A673 (cell line): ENCODE results near the gene TTC33. TPM values are rescaled to one million over a fixed set of nuclear protein-coding genes. Genes with fewer than 3 reads are reported as not detected.

ENCODE experiments used
- BruUV-seq: library from RNA; stranded (reverse); fragments of 400-500 nt; replicated peaks from 2 replicates; lab custom pipeline; 2021; lab: Mats Ljungman, UMichigan
- CTCF ChIA-PET: fragments of 300-600 bp; sonication (Branson Sonifier 250); formaldehyde crosslinking; loops from one replicate; lab custom pipeline; 2022; ENCODE audit warnings: antibody characterized with exemption; lab: Charles Lee
- POLR2A ChIA-PET: fragments of 300-600 bp; sonication (Branson Sonifier 250); formaldehyde crosslinking; loops from one replicate; lab custom pipeline; 2022; ENCODE audit warnings: antibody characterized with exemption; ENCODE audit not compliant: low non-redundant PET; lab: Charles Lee
- DNase-seq: peaks from one replicate; pipeline ENCODE4 v3.0.0-alpha.2; 2015; ENCODE audit warnings: low spot score
- H3K27ac ChIP-seq: fragments of 200-600 bp; sonication (generic); 2 replicates; pipeline ENCODE4 v1.5.1; 2016; ENCODE audit warnings: mixed run types, low read depth, mild to moderate bottlenecking, mixed read lengths, antibody characterized with exemption, low read length; ENCODE audit not compliant: poor library complexity, severe bottlenecking
- H3K27me3 ChIP-seq: fragments of 200-600 bp; sonication (generic); replicated peaks from 2 replicates; pipeline ENCODE4 v1.6.1; 2017; ENCODE audit warnings: mixed run types, low read depth, mild to moderate bottlenecking, mixed read lengths, antibody characterized with exemption, low read length; ENCODE audit not compliant: insufficient read depth, poor library complexity
- H3K36me3 ChIP-seq: fragments of 200-600 bp; sonication (generic); 2 replicates; pipeline ENCODE4 v1.6.1; 2016; ENCODE audit warnings: mixed run types, mild to moderate bottlenecking, mixed read lengths, antibody characterized with exemption, low read length; ENCODE audit not compliant: insufficient read depth, poor library complexity, severe bottlenecking
- H3K4me1 ChIP-seq: fragments of 200-600 bp; sonication (generic); 2 replicates; pipeline ENCODE4 v1.6.1; 2017; ENCODE audit warnings: mixed run types, mild to moderate bottlenecking, mixed read lengths, antibody characterized with exemption, low read length; ENCODE audit not compliant: insufficient read depth, poor library complexity, severe bottlenecking
- H3K4me3 ChIP-seq: fragments of 200-600 bp; sonication (generic); 2 replicates; pipeline ENCODE4 v1.5.1; 2016; ENCODE audit warnings: low read depth, mixed run types, mild to moderate bottlenecking, mixed read lengths, low read length; ENCODE audit not compliant: poor library complexity, severe bottlenecking
- H3K9me3 ChIP-seq: fragments of 200-600 bp; sonication (generic); 2 replicates; pipeline ENCODE4 v1.6.1; 2016; ENCODE audit warnings: mixed run types, low read depth, mild to moderate bottlenecking, mixed read lengths, antibody characterized with exemption, low read length; ENCODE audit not compliant: poor library complexity, severe bottlenecking
- EZH2 ChIP-seq: fragments of 200-600 bp; sonication (generic); IDR thresholded peaks from 2 replicates; pipeline ENCODE4 v1.6.1; 2017; ENCODE audit warnings: borderline replicate concordance, low read depth, mild to moderate bottlenecking, mixed read lengths, antibody characterized with exemption, low read length; ENCODE audit not compliant: poor library complexity, severe bottlenecking
- intact Hi-C: fragments of 100-400 bp; cut with micrococcal nuclease; formaldehyde crosslinking; loops from one replicate; pipeline ENCODE4 v1.10.0; 2022; ENCODE audit not compliant: unreplicated experiment
- total RNA-seq: library from RNA; stranded (reverse); gene quantifications from 2 replicates; pipeline ENCODE4 v1.2.3, GENCODE V29; 2021
- TF ChIP-seq, protein P1 (sequence below): fragments of 300-800, 200-600 bp; sonication (generic); conservative IDR thresholded peaks from 2 replicates; pipeline ENCODE4 v1.5.1; 2017; ENCODE audit warnings: low read depth, mild to moderate bottlenecking, antibody characterized with exemption, low read length, moderate library complexity, mixed read lengths

The TTC33 gene
- total RNA-seq, 1 experiment from 2014 or later: 17.0 TPM

GRCh38 chr5:40483316-40483715, 272.4 kb downstream of the TTC33 start:
- Histone ChIP-seq H3K27ac (no peak overlapping the region), H3K27me3 (no peaks in the 10 kb centered on the region), H3K9me3 (no peaks in the 10 kb centered on the region), H3K4me1 (no peaks in the 10 kb centered on the region), H3K36me3 (no peaks in the 10 kb centered on the region), H3K4me3 (no peak overlapping the region)
- intact Hi-C loops: no loop called here
- TF ChIP-seq, protein P1, sequence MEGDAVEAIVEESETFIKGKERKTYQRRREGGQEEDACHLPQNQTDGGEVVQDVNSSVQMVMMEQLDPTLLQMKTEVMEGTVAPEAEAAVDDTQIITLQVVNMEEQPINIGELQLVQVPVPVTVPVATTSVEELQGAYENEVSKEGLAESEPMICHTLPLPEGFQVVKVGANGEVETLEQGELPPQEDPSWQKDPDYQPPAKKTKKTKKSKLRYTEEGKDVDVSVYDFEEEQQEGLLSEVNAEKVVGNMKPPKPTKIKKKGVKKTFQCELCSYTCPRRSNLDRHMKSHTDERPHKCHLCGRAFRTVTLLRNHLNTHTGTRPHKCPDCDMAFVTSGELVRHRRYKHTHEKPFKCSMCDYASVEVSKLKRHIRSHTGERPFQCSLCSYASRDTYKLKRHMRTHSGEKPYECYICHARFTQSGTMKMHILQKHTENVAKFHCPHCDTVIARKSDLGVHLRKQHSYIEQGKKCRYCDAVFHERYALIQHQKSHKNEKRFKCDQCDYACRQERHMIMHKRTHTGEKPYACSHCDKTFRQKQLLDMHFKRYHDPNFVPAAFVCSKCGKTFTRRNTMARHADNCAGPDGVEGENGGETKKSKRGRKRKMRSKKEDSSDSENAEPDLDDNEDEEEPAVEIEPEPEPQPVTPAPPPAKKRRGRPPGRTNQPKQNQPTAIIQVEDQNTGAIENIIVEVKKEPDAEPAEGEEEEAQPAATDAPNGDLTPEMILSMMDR: no peak
- no peak for DNase-seq
- ChIA-PET CTCF (no interaction called here), POLR2A (no interaction called here)
- no TSS peak for BruUV-seq

DNA sequence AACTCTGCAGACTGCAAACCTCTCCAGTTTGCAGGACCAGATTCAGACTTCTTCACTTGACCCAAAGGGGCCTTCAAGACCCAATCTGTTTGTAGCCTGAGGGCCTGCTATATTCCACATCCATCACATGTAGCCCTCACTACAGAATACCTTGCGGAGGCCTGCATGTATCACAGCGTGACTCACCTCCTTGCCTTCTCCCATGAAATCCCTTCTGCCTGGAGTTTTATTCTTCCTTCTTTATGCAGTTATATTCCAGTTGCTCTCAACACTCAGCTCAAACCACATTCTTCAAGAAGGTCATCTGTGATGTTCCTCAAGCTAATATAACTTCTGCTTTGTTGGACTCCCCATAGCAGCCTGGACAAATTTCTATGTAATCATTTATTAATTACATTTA, 274.5 kb downstream of the TTC33 start:
- ChIA-PET CTCF (no interaction called here), POLR2A (no interaction called here)
- DNase-seq: no peak
- no peaks in the 10 kb centered on the region for H3K27me3 ChIP-seq
- no peak overlapping the region for H3K4me3 ChIP-seq
- intact Hi-C loops: no loop called here
- no peaks in the 10 kb centered on the region for H3K36me3 ChIP-seq
- TF ChIP-seq EZH2: no peak
- TF ChIP-seq, protein P1: no peak
- no TSS peak for BruUV-seq
- no peaks in the 10 kb centered on the region for H3K4me1 ChIP-seq
- H3K27ac ChIP-seq: no peak overlapping the region
- no peaks in the 10 kb centered on the region for H3K9me3 ChIP-seq

DNA sequence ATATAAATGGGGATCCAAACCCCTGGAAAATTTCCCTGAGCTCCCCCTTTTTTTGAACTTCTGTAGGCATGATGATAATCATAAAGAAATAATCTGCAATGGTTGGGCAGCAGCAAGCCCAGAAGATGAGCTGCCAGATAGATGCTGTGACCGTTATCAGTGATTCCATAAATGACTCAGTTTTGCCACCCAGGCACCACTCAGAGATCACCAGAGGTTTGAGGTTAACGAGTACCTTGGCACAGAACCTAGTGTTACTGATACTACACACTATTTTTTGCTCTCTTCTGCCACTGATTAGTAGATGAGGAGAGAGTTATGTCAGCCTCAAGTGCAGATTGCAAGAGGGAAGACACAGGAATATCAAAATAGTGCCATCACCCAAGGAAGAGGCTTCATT, 275.4 kb downstream of the TTC33 start:
- TF ChIP-seq, protein P1: no peak
- no peak for TF ChIP-seq EZH2
- intact Hi-C loops: no loop called here
- H3K4me1 ChIP-seq: no peaks in the 10 kb centered on the region
- POLR2A ChIA-PET: no interaction called here
- H3K27me3 ChIP-seq: no peaks in the 10 kb centered on the region
- H3K36me3 ChIP-seq: no peaks in the 10 kb centered on the region
- no peak overlapping the region for H3K4me3 ChIP-seq
- DNase-seq: no peak
- no peak overlapping the region for H3K27ac ChIP-seq
- no peaks in the 10 kb centered on the region for H3K9me3 ChIP-seq
- CTCF ChIA-PET: no interaction called here
- BruUV-seq: no TSS peak
